HCT116 (cell line): Measurements from ENCODE around the gene COMMD6.

Source experiments
- EZH2phosphoT487 ChIP-seq: fragments of 200-600 bp; IDR thresholded peaks from 2 replicates; pipeline ENCODE4 v1.6.1; 2018; ENCODE audit warnings: antibody characterized with exemption, borderline replicate concordance
- POLR2A ChIP-seq: IDR thresholded peaks from 2 replicates; pipeline ENCODE4 v1.7.0; 2011; ENCODE audit warnings: borderline replicate concordance; ENCODE audit not compliant: insufficient read depth, insufficient read length; ENCODE audit errors: extremely low read depth
- POLR2AphosphoS5 ChIP-seq: IDR thresholded peaks from 2 replicates; pipeline ENCODE4 v1.6.1; 2011; ENCODE audit warnings: mild to moderate bottlenecking, low read depth, low read length, moderate library complexity
- TF ChIP-seq, protein P1 (sequence below), 3 experiments: fragments of 200-600 bp in 1 of 3; sonication (generic) in 1 of 3; IDR thresholded peaks in 2 of 3; conservative IDR thresholded peaks in 1 of 3; 2 replicates each; pipeline ENCODE4 v1.5.1; 2012 to 2017; ENCODE audit warnings: low read depth in 2 of 3, low read length in 2 of 3, antibody characterized with exemption in 1 of 3, borderline replicate concordance in 1 of 3, control low read depth in 1 of 3, mild to moderate bottlenecking in 1 of 3, mixed read lengths in 1 of 3, mixed run types in 1 of 3, moderate library complexity in 1 of 3; ENCODE audit not compliant: insufficient read depth in 1 of 3

DNA sequence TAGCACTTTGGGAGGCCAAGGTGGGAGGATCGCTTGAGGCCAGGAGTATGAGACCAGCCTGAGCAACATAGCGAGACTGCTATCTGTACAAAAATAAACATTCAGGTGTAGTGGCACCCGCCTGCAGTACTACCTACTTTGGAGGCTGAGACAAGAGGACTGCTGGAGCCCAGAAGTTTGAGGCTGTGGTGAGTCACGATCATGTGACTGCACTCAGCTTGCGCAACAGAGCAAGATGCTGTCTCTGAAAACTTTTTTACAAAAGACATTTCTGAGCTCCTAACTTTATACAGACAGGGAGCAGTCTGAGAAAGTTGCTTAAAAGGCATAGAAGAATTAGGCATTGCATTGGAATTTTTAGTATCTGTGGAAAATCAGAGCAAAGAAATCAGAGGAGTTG lies 45.3 kb downstream of the COMMD6 start:
- TF ChIP-seq, protein P1, sequence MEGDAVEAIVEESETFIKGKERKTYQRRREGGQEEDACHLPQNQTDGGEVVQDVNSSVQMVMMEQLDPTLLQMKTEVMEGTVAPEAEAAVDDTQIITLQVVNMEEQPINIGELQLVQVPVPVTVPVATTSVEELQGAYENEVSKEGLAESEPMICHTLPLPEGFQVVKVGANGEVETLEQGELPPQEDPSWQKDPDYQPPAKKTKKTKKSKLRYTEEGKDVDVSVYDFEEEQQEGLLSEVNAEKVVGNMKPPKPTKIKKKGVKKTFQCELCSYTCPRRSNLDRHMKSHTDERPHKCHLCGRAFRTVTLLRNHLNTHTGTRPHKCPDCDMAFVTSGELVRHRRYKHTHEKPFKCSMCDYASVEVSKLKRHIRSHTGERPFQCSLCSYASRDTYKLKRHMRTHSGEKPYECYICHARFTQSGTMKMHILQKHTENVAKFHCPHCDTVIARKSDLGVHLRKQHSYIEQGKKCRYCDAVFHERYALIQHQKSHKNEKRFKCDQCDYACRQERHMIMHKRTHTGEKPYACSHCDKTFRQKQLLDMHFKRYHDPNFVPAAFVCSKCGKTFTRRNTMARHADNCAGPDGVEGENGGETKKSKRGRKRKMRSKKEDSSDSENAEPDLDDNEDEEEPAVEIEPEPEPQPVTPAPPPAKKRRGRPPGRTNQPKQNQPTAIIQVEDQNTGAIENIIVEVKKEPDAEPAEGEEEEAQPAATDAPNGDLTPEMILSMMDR (IDR thresholded peaks at IDR 0.05 in 2 of 3, conservative IDR thresholded peaks at IDR 0.05 in 1 of 3; ENCODE audit: borderline replicate concordance in 1 of 3, insufficient read depth in 1 of 3, low read depth in 2 of 3, low read length in 2 of 3): no peak
- TF ChIP-seq POLR2A: no peak
- TF ChIP-seq POLR2AphosphoS5: no peak
- TF ChIP-seq EZH2phosphoT487: no peak
